Neuronal stem cell (in vitro differentiated cells): ENCODE results near the gene GAGE13.
"Not testable (repeated sequence)": the region's sequence is repeated elsewhere in the genome, so short reads cannot be mapped to it uniquely, and the experiment has no call there.

Experiments
- DNase-seq: peaks from one replicate; pipeline ENCODE4 v3.0.0-alpha.2; 2013; ENCODE audit warnings: low spot score
- H2AFZ ChIP-seq: one replicate; pipeline ENCODE4 v1.6.1; 2013; ENCODE audit warnings: mild to moderate bottlenecking, low read length, inconsistent platforms
- H2AK5ac ChIP-seq: 2 replicates; pipeline ENCODE4 v1.6.1; 2013; ENCODE audit warnings: low read depth, mild to moderate bottlenecking, inconsistent platforms, low read length, moderate library complexity, mixed read lengths
- H2BK120ac ChIP-seq: 2 replicates; pipeline ENCODE4 v1.6.1; 2013; ENCODE audit warnings: low read depth, mild to moderate bottlenecking, inconsistent platforms, low read length, moderate library complexity, mixed read lengths
- H2BK12ac ChIP-seq: one replicate; pipeline ENCODE4 v1.6.1; 2013; ENCODE audit warnings: low read length, inconsistent platforms
- H2BK15ac ChIP-seq: 2 replicates; pipeline ENCODE4 v1.6.1; 2013; ENCODE audit warnings: mild to moderate bottlenecking, low read length, inconsistent platforms, mixed read lengths
- H2BK5ac ChIP-seq: one replicate; pipeline ENCODE4 v1.6.1; 2013; ENCODE audit warnings: inconsistent platforms, mild to moderate bottlenecking, low read length, moderate library complexity
- H3K14ac ChIP-seq: one replicate; pipeline ENCODE4 v1.6.1; 2013; ENCODE audit warnings: low read length, inconsistent platforms
- H3K18ac ChIP-seq: 2 replicates; pipeline ENCODE4 v1.6.1; 2013; ENCODE audit warnings: low read length, inconsistent platforms
- H3K23ac ChIP-seq: 2 replicates; pipeline ENCODE4 v1.6.1; 2013; ENCODE audit warnings: low read depth, mild to moderate bottlenecking, mixed read lengths, low read length, inconsistent platforms; ENCODE audit not compliant: poor library complexity
- H3K27ac ChIP-seq: replicated peaks from 3 replicates; pipeline ENCODE4 v1.5.1; 2013; ENCODE audit warnings: low read length, inconsistent platforms
- H3K27me3 ChIP-seq, 3 experiments: 2 replicates each; pipeline ENCODE4 v1.6.1; 2013; ENCODE audit warnings: low read length in 3 of 3, mild to moderate bottlenecking in 2 of 3, inconsistent platforms in 1 of 3, low read depth in 1 of 3, mixed read lengths in 1 of 3, moderate library complexity in 1 of 3; ENCODE audit not compliant: control insufficient read depth in 3 of 3, insufficient read depth in 3 of 3
- H3K36me3 ChIP-seq, 2 donors: replicated peaks in 1 of 2; 2 replicates each; pipeline ENCODE4 v1.6.1; 2013; ENCODE audit warnings: low read length in 2 of 2; ENCODE audit not compliant: control insufficient read depth in 2 of 2, insufficient read depth in 2 of 2
- H3K4ac ChIP-seq: 2 replicates; pipeline ENCODE4 v1.6.1; 2013; ENCODE audit warnings: inconsistent platforms, mild to moderate bottlenecking, low read length, moderate library complexity
- H3K4me1 ChIP-seq, 2 donors: 1 replicate in 1 of 2; 2 replicates in 1 of 2; pipeline ENCODE4 v1.6.1; 2013; ENCODE audit warnings: low read length in 2 of 2, low read depth in 1 of 2; ENCODE audit not compliant: control insufficient read depth in 2 of 2, insufficient read depth in 1 of 2
- H3K4me2 ChIP-seq: one replicate; pipeline ENCODE4 v1.6.1; 2013; ENCODE audit warnings: mild to moderate bottlenecking, low read length, inconsistent platforms; ENCODE audit not compliant: insufficient read depth, poor library complexity, severe bottlenecking
- H3K4me3 ChIP-seq, 2 donors: 2 replicates each; pipeline ENCODE4 v1.5.1; 2013; ENCODE audit warnings: low read length in 2 of 2, mild to moderate bottlenecking in 2 of 2, inconsistent platforms in 1 of 2, moderate library complexity in 1 of 2
- H3K79me1 ChIP-seq: one replicate; pipeline ENCODE4 v1.6.1; 2013; ENCODE audit warnings: low read depth, mild to moderate bottlenecking, inconsistent platforms, low read length, moderate library complexity
- H3K9ac ChIP-seq: one replicate; pipeline ENCODE4 v1.6.1; 2013; ENCODE audit warnings: mild to moderate bottlenecking, low read depth, low read length, inconsistent platforms; ENCODE audit not compliant: poor library complexity
- H3K9me3 ChIP-seq, 2 donors: replicated peaks in 1 of 2; 2 replicates each; pipeline versions ENCODE3 to v1.6.1; 2013; ENCODE audit warnings: low read length in 2 of 2, mild to moderate bottlenecking in 2 of 2, inconsistent platforms in 1 of 2, low read depth in 1 of 2, mixed read lengths in 1 of 2, moderate library complexity in 1 of 2; ENCODE audit not compliant: control insufficient read depth in 2 of 2, insufficient read depth in 1 of 2
- H4K8ac ChIP-seq: one replicate; pipeline ENCODE4 v1.6.1; 2013; ENCODE audit warnings: low read depth, mild to moderate bottlenecking, inconsistent platforms, low read length, moderate library complexity
- H4K91ac ChIP-seq: one replicate; pipeline ENCODE4 v1.6.1; 2013; ENCODE audit warnings: low read length, low read depth, mild to moderate bottlenecking, inconsistent platforms; ENCODE audit not compliant: poor library complexity
- WGBS, 2 donors: extraction: QIAGEN DNeasy Blood & Tissue Kit; methylation state at CpG; one replicate each; pipeline ENCODE4 v1.1.7; 2013; ENCODE audit warnings: missing lambda C conversion rate in 2 of 2, mixed read lengths in 1 of 2; ENCODE audit not compliant: insufficient read length in 2 of 2, insufficient replicate concordance in 1 of 2; ENCODE audit errors: extremely low coverage in 2 of 2; 5-methylcytosine and 5-hydroxymethylcytosine counted together

GAGE13 gene

GRCh38 chrX:49323735-49324134, 7.6 kb upstream of the GAGE13 start:
- not testable (repeated sequence) for H3K23ac ChIP-seq, H2BK12ac ChIP-seq, DNase-seq, H2AK5ac ChIP-seq, H3K27ac ChIP-seq, H3K18ac ChIP-seq, H2AFZ ChIP-seq, H3K9ac ChIP-seq, H3K36me3 ChIP-seq, H4K91ac ChIP-seq, H3K79me1 ChIP-seq, H3K4me3 ChIP-seq, H3K27me3 ChIP-seq, H2BK120ac ChIP-seq, H3K4me1 ChIP-seq, H3K9me3 ChIP-seq, H2BK15ac ChIP-seq, H3K14ac ChIP-seq, H4K8ac ChIP-seq, H3K4ac ChIP-seq, H3K4me2 ChIP-seq, H2BK5ac ChIP-seq
- WGBS, 2 donors: no CpG with 5 or more reads among the region's 7 CpGs

DNA sequence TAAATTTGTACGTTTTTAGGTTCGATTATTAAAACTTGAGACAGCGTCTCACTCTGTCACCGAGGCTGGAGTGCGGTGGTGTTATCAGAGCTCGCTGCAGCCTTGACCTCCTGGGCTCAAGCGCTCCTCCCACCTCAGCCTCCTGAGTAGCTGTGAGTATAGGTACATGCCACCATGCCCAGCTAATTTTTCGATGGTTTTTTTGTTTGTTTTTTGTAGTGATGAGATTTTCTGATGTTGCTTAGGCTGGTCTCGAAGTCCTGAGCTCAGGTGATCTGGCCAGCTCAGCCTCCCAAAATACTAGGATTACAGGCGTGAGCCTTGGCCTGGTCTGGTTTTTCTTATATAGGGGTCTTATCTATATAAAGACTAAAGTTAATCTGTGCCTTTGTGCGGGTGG, 961 bp upstream of the GAGE13 start:
- H3K14ac ChIP-seq, H3K36me3 ChIP-seq, H3K18ac ChIP-seq, H3K27me3 ChIP-seq, H2AFZ ChIP-seq, H3K4me1 ChIP-seq, H2BK5ac ChIP-seq, DNase-seq, H3K23ac ChIP-seq, H2BK15ac ChIP-seq, H2BK12ac ChIP-seq, H3K9me3 ChIP-seq, H3K79me1 ChIP-seq, H3K4me2 ChIP-seq, H3K9ac ChIP-seq, H3K4ac ChIP-seq, H2AK5ac ChIP-seq, H4K8ac ChIP-seq, H4K91ac ChIP-seq, H2BK120ac ChIP-seq, H3K27ac ChIP-seq, H3K4me3 ChIP-seq: not testable (repeated sequence)
- WGBS, 2 donors: no CpG with 5 or more reads among the region's 11 CpGs

DNA sequence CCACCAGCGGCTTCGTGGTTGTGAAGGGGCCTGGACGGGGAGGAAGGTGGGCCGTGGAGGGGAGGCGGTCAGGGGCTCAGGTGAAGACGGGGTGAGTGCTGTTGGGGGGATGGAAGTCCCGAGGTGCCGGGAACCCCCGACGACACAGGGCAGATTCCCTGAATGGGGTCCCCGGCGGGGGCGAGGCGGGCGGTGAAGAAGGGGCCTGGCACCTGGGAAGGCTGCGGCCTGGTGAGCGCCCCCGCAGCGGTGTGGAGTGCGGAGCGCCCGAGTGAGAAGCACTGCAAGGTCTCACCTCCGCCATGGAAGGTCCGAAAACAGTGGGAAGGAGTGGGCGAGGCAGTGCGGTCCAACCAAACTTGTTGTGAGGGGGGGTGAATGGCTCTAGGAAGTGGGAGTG, 459 bp downstream of the GAGE13 start:
- H2AK5ac ChIP-seq, H3K4ac ChIP-seq, H4K91ac ChIP-seq, H2BK12ac ChIP-seq, DNase-seq, H4K8ac ChIP-seq, H3K9ac ChIP-seq, H2AFZ ChIP-seq, H3K4me1 ChIP-seq, H3K4me3 ChIP-seq, H2BK5ac ChIP-seq, H2BK15ac ChIP-seq, H3K36me3 ChIP-seq, H3K23ac ChIP-seq, H3K79me1 ChIP-seq, H3K27ac ChIP-seq, H2BK120ac ChIP-seq, H3K18ac ChIP-seq, H3K4me2 ChIP-seq, H3K27me3 ChIP-seq, H3K9me3 ChIP-seq: not testable (repeated sequence)
- no CpG with 5 or more reads among the region's 26 CpGs for WGBS, 2 donors
- peak overlapping the region; percentile 56 for H3K14ac ChIP-seq

GRCh38 chrX:49341449-49341848, 10.1 kb downstream of the GAGE13 start:
- H2BK5ac ChIP-seq, H3K14ac ChIP-seq, H3K36me3 ChIP-seq, H3K4me2 ChIP-seq, H3K4me3 ChIP-seq, H3K23ac ChIP-seq, DNase-seq, H3K9me3 ChIP-seq, H2AFZ ChIP-seq, H4K91ac ChIP-seq, H3K4ac ChIP-seq, H2BK120ac ChIP-seq, H3K27me3 ChIP-seq, H2BK12ac ChIP-seq, H3K79me1 ChIP-seq, H2AK5ac ChIP-seq, H3K4me1 ChIP-seq, H3K9ac ChIP-seq, H2BK15ac ChIP-seq, H4K8ac ChIP-seq, H3K18ac ChIP-seq, H3K27ac ChIP-seq: not testable (repeated sequence)
- WGBS, 2 donors: no CpG with 5 or more reads among the region's 24 CpGs
